Measurements from ENCODE around the gene NCEH1.
"Not testable (repeated sequence)": the region's sequence is repeated elsewhere in the genome, so short reads cannot be mapped to it uniquely, and the experiment has no call there.

Gene NCEH1

GRCh38 chr3:172608575-172608974 lies 102.3 kb downstream of the NCEH1 start:
- DNase-seq, result no peak

- no peak for DNase-seq
Measured at GRCh38 chr3:172607305-172608121, 103.4 kb downstream of the NCEH1 start.

- no peak for DNase-seq
Measured at GRCh38 chr3:172606021-172606420, 104.8 kb downstream of the NCEH1 start.

GRCh38 chr3:172604895-172605646 lies 105.8 kb downstream of the NCEH1 start:
- no peak for DNase-seq

- no peak for DNase-seq
Measured at GRCh38 chr3:172601066-172601832, 109.6 kb downstream of the NCEH1 start.

- no peak for DNase-seq
Measured at GRCh38 chr3:172600644-172601065, 110.2 kb downstream of the NCEH1 start.

- DNase-seq, result no peak
Measured at GRCh38 chr3:172598904-172599303, 112.0 kb downstream of the NCEH1 start.

GRCh38 chr3:172596394-172596706 lies 114.5 kb downstream of the NCEH1 start:
- DNase-seq, result no peak

GRCh38 chr3:172595664-172596393 lies 115.0 kb downstream of the NCEH1 start:
- DNase-seq, result no peak

GRCh38 chr3:172594900-172595663 lies 115.8 kb downstream of the NCEH1 start:
- not testable (repeated sequence) for DNase-seq

- DNase-seq, result no peak
Measured at GRCh38 chr3:172592898-172593669, 117.8 kb downstream of the NCEH1 start.

GRCh38 chr3:172591876-172592771 lies 118.7 kb downstream of the NCEH1 start:
- DNase-seq, result no peak

- DNase-seq, result no peak
Measured at GRCh38 chr3:172591125-172591605, 119.7 kb downstream of the NCEH1 start.

- no peak for DNase-seq
Measured at GRCh38 chr3:172586436-172586835, 124.4 kb downstream of the NCEH1 start.

- DNase-seq, result no peak
Measured at GRCh38 chr3:172585954-172586353, 124.9 kb downstream of the NCEH1 start.

- DNase-seq, result no peak
Measured at GRCh38 chr3:172582712-172583111, 128.2 kb downstream of the NCEH1 start.

GRCh38 chr3:172581757-172582166 lies 129.1 kb downstream of the NCEH1 start:
- DNase-seq, result no peak

- DNase-seq, result no peak
Measured at GRCh38 chr3:172580680-172581401, 130.0 kb downstream of the NCEH1 start.

Measured in NCI-H1105 (cell line).